Measurements from ENCODE around the gene DDX39A.

Gene DDX39A

DNA sequence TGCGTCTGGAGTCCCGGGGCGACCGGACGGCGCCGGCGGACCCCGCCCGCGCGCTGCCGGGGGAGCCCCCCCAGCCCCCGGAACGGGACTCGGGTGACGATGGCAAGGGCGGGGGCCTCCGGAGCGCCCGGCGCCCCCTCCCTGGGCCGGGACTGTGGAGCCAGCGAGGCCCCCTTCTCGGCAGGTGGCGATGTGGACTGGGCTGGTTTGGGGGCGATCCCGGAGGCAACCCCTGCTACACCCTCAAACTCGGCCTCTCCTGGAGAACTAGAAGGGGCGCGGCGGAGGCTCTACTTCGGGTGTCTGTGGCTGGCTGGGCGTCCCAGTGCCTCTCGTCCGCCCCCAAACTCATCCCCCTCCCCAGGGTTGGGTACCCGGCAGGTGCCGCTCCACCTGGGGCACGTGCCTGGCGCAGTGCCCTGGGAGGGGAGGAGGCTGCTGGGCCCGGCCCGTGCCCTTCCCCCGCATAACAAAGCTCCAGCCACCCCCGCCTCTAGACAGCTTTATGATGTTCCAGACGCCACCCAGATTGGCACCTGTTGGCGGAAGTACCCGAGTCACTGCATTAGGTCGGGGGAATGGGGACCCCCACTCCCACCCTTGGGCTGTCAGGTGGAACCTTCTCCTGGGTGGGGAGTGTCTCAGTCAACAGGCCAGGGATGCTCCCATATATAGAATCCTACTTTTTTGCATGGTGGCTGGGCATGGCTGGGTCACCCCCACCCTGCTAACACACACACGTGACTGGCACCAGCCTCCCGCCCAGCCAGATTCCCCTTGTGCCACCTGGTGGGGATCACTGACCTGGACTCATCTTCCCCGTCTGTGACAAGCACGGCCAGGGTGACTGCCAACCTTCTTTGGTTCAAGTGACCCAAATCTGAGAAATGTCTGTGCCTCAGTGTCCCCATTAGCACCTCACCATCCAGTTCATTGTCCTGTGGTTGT lies 14.7 kb upstream of the DDX39A start:
- no peak for DNase-seq

GRCh38 chr19:14432791-14433553 lies 13.8 kb upstream of the DDX39A start, which contains the start of gene PKN1:
TSS of gene PKN1 (plus strand) at chr19:14433306. CDS start at chr19:14433522, 216 bp downstream.
- peak in 1 of 2 experiments; percentile 73 for DNase-seq

DNA sequence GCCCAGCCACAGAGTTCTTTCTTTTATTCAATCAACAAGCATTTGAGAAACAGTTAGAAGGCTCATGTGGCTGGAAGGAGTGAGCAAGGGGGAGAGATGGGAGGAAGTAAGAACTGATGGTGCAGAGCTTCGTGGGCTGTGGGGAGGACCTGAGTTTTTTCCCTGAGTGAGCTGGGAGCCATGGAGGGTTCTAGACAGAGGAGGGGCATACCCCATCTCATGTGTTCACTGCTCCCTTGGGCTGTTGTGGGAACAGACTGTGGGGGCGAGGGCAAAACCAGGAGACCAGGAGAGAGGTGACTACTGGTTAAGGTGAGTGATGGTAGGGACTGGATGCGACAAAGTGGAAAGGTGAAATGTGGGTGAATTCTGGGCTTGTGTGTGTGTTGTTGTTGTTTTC lies 11.6 kb upstream of the DDX39A start:
- no peak for DNase-seq

DNA sequence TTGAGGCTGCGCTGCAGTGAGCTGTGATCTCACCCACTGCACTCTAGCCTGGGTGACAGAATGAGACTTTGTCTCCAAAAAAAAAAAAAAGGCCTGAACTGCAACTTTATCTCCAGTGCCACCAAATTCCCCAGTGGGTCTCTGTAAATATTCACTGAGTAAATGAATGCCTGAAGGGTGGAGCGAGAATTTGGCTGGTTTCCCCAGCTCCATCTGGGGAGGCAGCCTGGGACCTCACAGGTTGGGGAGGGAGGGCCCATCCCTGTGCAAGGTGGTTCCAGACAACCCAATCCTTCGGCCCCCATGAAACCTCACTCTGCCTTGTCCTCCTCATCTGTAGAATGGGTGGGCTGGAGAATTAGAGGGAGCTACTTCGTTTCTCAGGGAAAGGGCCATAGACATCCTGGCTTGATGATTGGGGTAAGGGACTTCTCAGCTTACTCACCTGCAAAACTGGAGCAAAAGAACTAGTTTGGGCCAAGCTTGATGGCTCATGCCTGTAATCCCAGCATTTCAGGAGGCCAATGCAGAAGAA lies 9.8 kb upstream of the DDX39A start:
- no peak for DNase-seq

DNA sequence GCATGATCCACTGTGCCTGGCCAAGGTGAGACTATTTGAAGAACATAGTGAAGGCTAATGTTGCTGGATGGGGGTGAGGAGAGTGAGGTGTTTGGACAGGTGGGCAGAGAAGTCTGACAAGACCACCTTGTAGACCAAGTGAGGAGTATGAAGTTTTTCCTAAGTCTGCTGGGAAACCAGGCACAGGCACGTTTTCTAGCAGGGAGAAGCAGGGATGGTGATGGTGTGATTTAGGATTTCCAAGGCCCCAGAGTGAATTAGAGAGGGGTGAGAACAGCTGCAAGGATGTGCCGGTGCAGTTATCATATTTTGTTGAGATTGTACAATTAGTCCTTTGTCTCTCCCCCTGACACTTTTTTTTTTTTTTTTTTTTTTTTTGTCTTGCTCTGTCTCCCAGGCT lies 8.3 kb upstream of the DDX39A start:
- DNase-seq, result no peak

DNA sequence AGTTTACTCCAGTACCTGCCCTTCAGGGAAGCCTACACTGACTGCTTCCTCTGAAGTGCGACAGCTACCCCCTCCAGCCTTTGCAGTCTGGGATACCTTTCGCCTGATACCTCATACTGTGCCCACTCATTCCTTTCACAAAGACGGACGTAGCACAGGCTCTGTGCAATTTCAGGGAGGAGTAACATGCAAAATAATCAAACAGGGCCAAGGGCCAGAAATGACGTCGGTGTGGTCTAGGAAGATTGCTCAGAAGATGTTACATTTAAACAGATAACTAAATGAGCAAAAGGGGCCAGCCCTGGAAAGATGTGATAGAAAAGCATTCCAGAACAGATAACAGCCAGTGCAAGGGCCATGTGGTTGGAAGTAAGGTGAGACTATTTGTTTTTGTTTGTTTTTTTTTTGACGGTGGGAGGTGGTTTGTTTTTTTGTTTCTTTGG lies 6.6 kb upstream of the DDX39A start:
- DNase-seq, result no peak

DNA sequence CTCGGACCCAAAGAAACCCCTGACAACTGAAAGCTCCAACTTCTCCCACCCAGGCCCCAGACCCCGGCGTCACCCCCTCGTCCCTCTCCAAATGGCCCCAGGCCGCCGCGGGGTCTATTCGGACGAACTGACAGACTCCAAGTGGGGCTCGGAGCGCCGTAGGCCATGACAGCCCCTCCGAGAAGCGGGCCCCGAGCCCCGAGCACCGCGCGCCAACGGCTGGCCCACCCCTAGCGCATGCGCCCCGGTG lies 360 bp downstream of the DDX39A start:
- no peak for DNase-seq

DNA sequence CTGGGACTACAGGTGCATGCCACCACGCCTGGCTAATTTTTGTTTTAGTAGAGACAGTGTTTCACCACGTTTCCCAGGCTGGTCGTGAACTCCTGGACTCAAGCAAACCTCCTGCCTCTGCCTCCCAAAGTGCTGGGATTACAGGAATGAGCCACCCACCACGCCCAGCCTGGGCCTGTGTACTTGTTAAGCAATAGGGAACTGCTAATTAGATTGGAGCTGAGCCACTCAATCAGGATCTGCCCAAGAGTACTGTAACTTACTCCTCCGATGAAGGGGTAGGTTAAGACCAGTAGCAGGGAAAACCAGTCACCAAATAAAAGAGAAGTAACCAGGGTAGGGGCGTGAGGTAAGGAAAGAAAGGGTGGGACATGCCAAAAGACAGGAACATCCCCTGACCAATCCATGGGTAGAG lies 2.3 kb downstream of the DDX39A start:
- DNase-seq, result no peak

DNA sequence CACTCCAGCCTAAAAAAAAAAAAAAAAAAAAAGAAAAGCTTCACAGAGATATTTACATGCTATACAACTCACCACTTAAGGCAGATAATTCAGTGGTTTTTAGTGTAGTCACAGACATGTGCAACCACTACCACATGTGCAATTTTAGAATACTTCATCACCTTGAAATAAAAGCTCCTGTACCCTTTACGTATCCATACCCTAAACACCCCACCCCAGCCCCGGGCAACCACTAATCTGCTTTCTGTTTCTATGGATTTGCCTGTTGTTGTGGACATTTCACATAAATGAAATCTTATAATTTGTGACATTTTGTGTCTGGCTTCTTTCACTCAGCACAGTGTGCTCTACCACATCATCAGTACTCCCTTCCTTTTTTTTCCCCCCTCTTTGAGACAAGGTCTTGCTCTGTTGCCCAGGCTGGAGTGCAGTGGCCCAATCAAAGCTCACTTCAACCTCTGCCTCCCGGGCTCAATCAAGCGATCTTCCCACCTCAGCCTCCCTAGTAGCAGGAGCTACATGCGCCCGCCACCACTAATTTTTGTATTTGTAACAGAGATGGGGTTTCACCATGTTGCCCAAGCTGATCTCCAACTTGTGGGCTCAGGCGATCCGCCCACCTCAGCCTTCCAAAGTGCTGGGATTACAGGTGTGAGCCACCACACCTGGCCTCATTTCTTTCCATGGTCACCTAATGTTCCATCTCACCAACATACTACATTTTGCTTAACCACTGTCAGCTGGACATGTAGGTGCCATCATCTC lies 4.0 kb downstream of the DDX39A start:
- DNase-seq, result no peak

GRCh38 chr19:14413693-14414181 lies 5.4 kb downstream of the DDX39A start:
- no peak for DNase-seq

- no peak for DNase-seq
Observed at GRCh38 chr19:14412996-14413692, 6.0 kb downstream of the DDX39A start.

GRCh38 chr19:14412324-14412995 lies 6.7 kb downstream of the DDX39A start:
- no peak for DNase-seq

DNA sequence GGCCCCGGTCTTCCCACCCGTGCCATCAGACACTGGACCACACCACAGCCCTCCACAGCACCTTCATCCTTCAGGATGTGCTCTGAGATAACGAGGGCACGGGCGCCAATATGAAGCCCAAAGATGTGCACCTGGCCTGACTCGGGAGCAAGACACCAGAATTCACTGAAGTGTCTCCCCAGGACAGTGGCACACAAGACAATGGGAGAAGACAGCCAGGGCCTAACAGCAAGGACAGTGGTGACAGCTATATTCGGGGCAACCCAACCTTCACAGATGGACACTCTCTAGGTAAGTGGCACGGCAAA lies 7.2 kb downstream of the DDX39A start:
- DNase-seq, result no peak

DNA sequence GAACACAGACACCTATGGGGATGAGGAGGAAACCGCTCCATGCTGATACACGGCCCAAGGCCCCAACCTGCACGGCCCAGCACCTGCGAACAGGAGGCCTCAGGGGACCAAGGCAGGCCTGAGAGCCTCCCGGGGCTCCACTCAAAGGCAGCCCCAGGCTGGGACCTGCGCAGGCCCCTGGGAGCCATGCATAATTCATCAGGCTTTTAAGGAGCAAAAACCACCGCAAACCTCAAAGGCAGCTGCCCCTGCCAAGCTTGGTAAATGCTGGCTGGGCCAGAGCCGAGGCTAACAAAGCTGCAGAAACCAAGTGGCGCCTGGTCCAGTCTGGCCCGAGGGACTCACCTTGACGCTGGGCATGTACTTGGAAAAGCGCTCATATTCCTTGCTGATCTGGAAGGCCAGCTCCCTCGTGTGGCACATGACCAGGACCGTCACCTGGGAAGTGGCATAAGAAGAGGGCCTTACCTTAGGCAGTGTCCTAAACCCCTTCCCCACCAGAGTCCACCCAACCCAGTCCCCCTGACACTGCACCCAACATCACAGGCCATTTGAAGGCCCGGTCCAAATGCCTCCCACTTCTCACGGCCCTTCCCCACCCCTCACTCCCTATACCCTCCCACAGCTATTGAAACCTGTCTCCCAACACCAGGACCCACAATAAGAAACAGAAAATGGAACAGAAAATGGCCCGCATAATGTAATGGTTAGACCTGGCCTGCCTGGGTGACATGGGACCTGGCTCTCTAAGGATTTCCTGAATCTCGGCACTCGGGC lies 7.8 kb downstream of the DDX39A start:
- no peak for DNase-seq

DNA sequence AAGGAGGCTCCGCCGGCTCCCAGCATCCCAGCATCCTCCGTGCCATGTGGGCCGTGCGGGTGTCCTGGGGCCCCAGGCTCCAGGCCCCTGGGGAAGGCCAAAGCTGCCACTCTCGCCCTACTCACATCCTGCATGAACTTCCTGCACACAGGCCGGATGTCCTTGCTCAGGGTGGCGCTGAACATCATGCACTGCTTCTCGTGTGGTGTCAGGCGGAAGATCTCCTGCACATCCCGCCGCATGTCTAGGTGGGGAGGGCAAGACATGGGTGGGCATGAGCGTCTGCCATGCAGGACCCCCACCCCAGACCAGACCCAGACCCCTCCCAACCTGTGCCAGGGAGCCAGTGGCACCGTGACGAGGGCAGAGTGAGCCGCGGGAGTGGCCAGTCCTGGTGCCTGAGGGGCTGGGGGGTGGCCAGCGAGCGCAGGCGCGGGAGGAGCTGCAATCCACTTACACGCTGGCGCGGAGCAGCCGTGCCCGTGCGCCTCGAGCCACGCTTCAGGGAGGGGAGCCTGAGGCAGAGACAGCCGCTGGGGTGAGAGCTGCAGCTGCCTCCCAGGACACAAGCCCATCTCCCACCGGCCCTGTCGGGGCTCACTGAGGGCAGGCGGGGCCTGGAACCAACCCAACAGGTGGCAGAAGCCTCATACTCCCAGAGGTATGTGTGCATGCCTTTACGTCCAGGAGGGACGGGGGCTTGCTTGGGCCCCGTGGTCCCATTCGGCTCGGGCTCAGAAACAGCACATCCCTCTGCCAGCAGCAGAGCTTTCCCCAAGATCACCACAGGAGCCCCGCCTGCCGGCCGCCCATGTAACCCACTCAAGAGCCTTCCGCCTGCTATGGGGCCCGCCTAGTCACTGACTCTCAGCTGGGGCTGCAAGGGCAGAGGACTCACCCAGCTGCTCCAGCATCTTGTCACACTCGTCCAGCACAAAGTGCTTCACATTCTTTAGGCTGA lies 8.8 kb downstream of the DDX39A start:
- DNase-seq, result no peak

GRCh38 chr19:14409146-14410023 lies 9.8 kb downstream of the DDX39A start:
- DNase-seq, result no peak

- DNase-seq, result no peak
Observed at GRCh38 chr19:14408491-14409145, 10.5 kb downstream of the DDX39A start.
